Ascending aorta (tissue), 2 donors: ENCODE measurements around the gene TMEM128. TPM values are rescaled to one million over a fixed set of nuclear protein-coding genes. Genes with fewer than 3 reads are reported as not detected.

Experiments used
- DNase-seq, 2 donors: peaks; one replicate each; pipeline ENCODE4 v3.0.0-alpha.2; 2019; ENCODE audit warnings: low spot score in 2 of 2
- H3K27ac ChIP-seq, 2 donors: fragments of 200-600 bp; sonication (generic); one replicate each; pipeline ENCODE4 v1.5.1; 2016 to 2017; ENCODE audit warnings: mild to moderate bottlenecking in 1 of 2
- H3K27me3 ChIP-seq: fragments of 200-600 bp; sonication (generic); one replicate; pipeline ENCODE4 v1.5.1; 2017
- H3K36me3 ChIP-seq, 2 donors: fragments of 200-600 bp; sonication (generic); one replicate each; pipeline ENCODE4 v1.5.1; 2016
- H3K4me1 ChIP-seq, 2 donors: fragments of 200-600 bp; sonication (generic); one replicate each; pipeline ENCODE4 v1.5.1; 2016 to 2017; ENCODE audit warnings: mild to moderate bottlenecking in 1 of 2
- H3K4me3 ChIP-seq, 2 donors: fragments of 200-600 bp; sonication (generic); one replicate each; pipeline ENCODE4 v1.5.1; 2016 to 2017; ENCODE audit warnings: mild to moderate bottlenecking in 1 of 2
- H3K9me3 ChIP-seq, 2 donors: fragments of 200-600 bp; sonication (generic); one replicate each; pipeline ENCODE4 v1.5.1; 2016
- intact Hi-C: fragments of 100-400 bp; cut with DNase I; formaldehyde crosslinking; loops from one replicate; pipeline ENCODE4 v1.15.1; 2023
- total RNA-seq: library from RNA; depleted of rRNA; stranded (reverse); fragments of >200 nt; gene quantifications from one replicate; pipeline ENCODE4 v1.1.0, GENCODE V29; 2016
- TF ChIP-seq, protein P1 (sequence below), 3 experiments: fragments of 200-600 bp in 2 of 3; fragments of 450-650 bp in 1 of 3; sonication (generic) in 2 of 3; IDR thresholded peaks; one replicate each; pipeline ENCODE4 v1.5.1; 2016 to 2019; ENCODE audit warnings: antibody characterized with exemption in 3 of 3, mild to moderate bottlenecking in 1 of 3, moderate library complexity in 1 of 3

The TMEM128 gene
- total RNA-seq, 1 donor from 2014 or later = 0.64 TPM

DNA sequence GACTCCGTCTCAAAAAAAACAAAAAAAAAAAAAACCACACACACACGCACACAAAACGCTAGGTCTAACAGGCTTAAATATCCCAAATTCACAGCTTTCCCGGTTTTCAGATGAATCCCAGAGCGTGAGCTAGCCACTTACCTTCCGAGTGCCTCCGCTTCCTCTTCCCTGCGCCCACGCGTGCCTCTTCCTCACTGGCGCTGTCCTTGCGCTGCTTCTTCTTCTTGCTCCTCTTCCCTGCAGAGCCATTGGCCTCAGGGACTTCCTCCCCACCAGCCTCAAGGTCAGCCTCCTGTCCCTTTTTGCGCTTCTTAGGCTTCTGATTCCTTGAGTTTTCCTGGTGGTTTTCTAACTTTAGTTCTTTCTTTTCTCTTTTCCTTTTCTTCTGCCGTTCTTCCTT, 26.2 kb upstream of the TMEM128 start:
- Histone ChIP-seq H3K4me1 (no peaks in the 10 kb centered on the region), H3K27me3 (no peaks in the 10 kb centered on the region), H3K9me3 (no peaks in the 10 kb centered on the region), H3K27ac (no peak overlapping the region), H3K36me3 (peaks cover 47 to 80% of the 10 kb centered on the region in 2 donors), H3K4me3 (no peak overlapping the region)
- DNase-seq = no peak
- intact Hi-C loops = no loop called here
- TF ChIP-seq, protein P1, sequence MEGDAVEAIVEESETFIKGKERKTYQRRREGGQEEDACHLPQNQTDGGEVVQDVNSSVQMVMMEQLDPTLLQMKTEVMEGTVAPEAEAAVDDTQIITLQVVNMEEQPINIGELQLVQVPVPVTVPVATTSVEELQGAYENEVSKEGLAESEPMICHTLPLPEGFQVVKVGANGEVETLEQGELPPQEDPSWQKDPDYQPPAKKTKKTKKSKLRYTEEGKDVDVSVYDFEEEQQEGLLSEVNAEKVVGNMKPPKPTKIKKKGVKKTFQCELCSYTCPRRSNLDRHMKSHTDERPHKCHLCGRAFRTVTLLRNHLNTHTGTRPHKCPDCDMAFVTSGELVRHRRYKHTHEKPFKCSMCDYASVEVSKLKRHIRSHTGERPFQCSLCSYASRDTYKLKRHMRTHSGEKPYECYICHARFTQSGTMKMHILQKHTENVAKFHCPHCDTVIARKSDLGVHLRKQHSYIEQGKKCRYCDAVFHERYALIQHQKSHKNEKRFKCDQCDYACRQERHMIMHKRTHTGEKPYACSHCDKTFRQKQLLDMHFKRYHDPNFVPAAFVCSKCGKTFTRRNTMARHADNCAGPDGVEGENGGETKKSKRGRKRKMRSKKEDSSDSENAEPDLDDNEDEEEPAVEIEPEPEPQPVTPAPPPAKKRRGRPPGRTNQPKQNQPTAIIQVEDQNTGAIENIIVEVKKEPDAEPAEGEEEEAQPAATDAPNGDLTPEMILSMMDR (IDR thresholded peaks at IDR 0.05) = no peak

DNA sequence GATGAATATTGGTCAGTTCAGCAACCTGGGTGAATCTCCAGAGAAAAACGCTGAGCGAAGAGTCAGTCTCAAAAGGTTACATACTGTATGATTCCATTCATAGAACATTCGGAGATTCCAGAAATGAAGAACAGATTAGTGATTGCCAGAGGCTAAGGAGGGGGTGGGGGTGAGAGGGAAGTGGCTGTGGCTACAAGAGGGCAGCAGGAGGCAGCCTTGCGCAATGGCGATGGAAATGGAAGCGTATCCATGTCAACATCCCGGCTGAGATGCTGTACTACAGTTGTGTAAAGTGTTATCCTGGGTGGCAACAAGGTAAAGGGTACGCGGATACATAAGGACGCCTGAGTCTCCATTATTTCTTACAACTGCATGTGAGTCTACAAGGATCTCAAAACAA, 23.9 kb upstream of the TMEM128 start:
- Histone ChIP-seq H3K36me3 (peaks cover 38 to 69% of the 10 kb centered on the region in 2 donors), H3K27me3 (no peaks in the 10 kb centered on the region), H3K9me3 (no peaks in the 10 kb centered on the region), H3K4me1 (no peaks in the 10 kb centered on the region), H3K27ac (no peak overlapping the region), H3K4me3 (no peak overlapping the region)
- TF ChIP-seq, protein P1 (IDR thresholded peaks at IDR 0.05) = no peak
- no peak for DNase-seq
- intact Hi-C loops = no loop called here

DNA sequence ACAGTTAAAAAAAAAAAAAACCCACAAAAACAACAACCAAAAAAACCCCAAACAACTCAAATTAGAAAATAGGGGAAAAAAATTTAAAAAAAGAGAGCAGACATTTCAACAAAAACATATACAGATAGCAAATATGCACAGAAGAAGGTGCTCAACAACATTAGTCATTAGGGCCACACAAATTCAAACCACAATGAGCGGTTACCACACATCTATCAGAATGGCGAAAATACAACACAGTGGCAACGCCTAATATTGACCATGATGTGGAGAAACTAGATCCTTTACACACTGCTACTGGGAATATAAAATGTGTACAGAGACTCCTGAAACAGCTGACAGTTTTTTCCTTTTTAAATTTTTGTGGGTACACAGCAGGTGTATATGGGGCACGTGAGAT, 22.5 kb upstream of the TMEM128 start:
- TF ChIP-seq, protein P1 (IDR thresholded peaks at IDR 0.05) = no peak
- H3K27me3 ChIP-seq = no peaks in the 10 kb centered on the region
- H3K4me3 ChIP-seq = no peak overlapping the region
- no peak overlapping the region for H3K27ac ChIP-seq
- H3K36me3 ChIP-seq = peaks cover 31 to 58% of the 10 kb centered on the region in 2 donors
- H3K4me1 ChIP-seq = no peaks in the 10 kb centered on the region
- DNase-seq = no peak
- intact Hi-C loops = no loop called here
- H3K9me3 ChIP-seq = no peaks in the 10 kb centered on the region

DNA sequence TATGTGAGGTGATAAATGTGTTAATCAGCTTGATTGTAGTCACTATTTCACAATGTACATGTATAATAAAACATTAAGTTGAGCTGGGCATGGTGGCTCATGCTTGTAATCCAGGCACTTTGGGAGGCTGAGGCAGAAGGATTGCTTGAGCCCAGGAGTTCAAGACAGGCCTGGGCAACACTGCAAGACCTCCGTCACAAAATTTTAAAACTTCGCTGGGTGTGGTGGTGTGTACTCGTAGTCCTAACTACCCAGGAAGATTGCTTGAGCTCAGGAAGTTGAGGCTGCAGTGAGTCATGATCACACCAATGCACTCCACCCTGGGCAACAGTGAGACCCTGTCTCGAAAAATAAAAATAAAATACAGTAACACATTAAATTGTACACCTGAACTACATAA, 21.8 kb upstream of the TMEM128 start:
- H3K4me1 ChIP-seq = no peaks in the 10 kb centered on the region

DNA sequence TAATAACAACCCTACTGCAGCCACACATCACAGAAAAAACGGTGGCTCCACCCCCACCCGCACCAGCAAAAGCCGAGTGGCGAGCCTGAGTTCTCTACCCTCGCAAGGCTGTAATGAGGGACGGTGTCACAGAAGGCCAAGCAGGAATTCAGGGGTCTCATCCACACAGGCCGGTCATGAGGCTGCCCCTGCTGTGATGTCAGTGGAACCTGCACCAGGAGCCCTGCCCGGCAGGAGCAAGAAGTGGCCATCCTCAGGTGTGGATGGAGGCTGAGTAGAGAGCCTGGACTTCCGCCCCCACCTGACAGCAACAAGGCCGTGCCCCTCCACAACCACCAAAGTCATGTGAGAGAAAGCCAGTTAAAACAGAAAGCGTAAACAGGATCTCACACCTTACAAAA, 21.3 kb upstream of the TMEM128 start:
- TF ChIP-seq, protein P1 (IDR thresholded peaks at IDR 0.05) = no peak
- intact Hi-C loops = no loop called here
- no peak overlapping the region for H3K4me3 ChIP-seq
- no peak for DNase-seq
- H3K36me3 ChIP-seq = peaks cover 24 to 52% of the 10 kb centered on the region in 2 donors
- H3K27me3 ChIP-seq = no peaks in the 10 kb centered on the region
- no peaks in the 10 kb centered on the region for H3K9me3 ChIP-seq
- no peaks in the 10 kb centered on the region for H3K4me1 ChIP-seq
- no peak overlapping the region for H3K27ac ChIP-seq

More for the DNA sequence above, 21.8 kb upstream of the TMEM128 start:
- no peak for DNase-seq
- intact Hi-C loops = no loop called here
- TF ChIP-seq, protein P1 (IDR thresholded peaks at IDR 0.05) = no peak
- Histone ChIP-seq H3K27me3 (no peaks in the 10 kb centered on the region), H3K27ac (no peak overlapping the region), H3K9me3 (no peaks in the 10 kb centered on the region), H3K4me3 (no peak overlapping the region), H3K36me3 (peaks cover 25 to 58% of the 10 kb centered on the region in 2 donors)

DNA sequence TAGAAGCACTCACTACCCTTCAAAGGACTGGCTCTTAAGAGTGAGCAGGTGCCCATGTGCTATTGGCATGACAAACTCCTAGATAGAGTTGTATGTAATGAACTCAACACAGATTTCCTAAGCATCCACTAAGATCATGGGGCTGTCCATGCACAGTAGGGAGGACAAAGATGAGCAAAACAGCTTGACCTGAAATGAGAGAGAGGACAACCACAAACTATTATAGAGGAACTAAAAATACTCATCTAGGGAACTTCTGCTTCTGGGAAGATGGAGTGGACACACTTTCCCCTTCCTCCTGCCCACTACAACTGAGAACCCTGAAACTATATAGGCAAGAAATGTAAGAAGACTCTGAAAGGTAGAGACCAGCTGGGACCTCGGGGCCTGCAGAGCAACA, 20.8 kb upstream of the TMEM128 start:
- Histone ChIP-seq H3K4me1 (no peaks in the 10 kb centered on the region), H3K9me3 (no peaks in the 10 kb centered on the region), H3K27me3 (no peaks in the 10 kb centered on the region), H3K4me3 (no peak overlapping the region), H3K36me3 (peaks cover 22 to 47% of the 10 kb centered on the region in 2 donors), H3K27ac (no peak overlapping the region)
- no peak for DNase-seq
- TF ChIP-seq, protein P1 (IDR thresholded peaks at IDR 0.05) = no peak
- intact Hi-C loops = no loop called here
